Chondrocyte (in vitro differentiated cells): ENCODE data around the gene ANKFN1. TPM values are rescaled to one million over a fixed set of nuclear protein-coding genes. Genes with fewer than 3 reads are reported as not detected.

ENCODE experiments used
- DNase-seq: peaks from one replicate; pipeline ENCODE4 v3.0.0; 2021; ENCODE audit warnings: mixed read lengths, low spot score
- H3K27ac Mint-ChIP-seq: one replicate; pipeline ENCODE4 v1.8.0; 2021; ENCODE audit warnings: mild to moderate bottlenecking, moderate library complexity, mixed read lengths; ENCODE audit not compliant: unreplicated experiment
- H3K27me3 Mint-ChIP-seq: 2 replicates; pipeline ENCODE4 v1.8.0; 2021; ENCODE audit warnings: low read depth, mixed read lengths
- H3K36me3 Mint-ChIP-seq: 2 replicates; pipeline ENCODE4 v1.8.0; 2021; ENCODE audit warnings: low read depth, mixed read lengths
- H3K4me1 Mint-ChIP-seq: 2 replicates; pipeline ENCODE4 v1.8.0; 2021; ENCODE audit warnings: low read depth, mild to moderate bottlenecking, mixed read lengths
- H3K4me3 Mint-ChIP-seq: one replicate; pipeline ENCODE4 v1.8.0; 2021; ENCODE audit warnings: mild to moderate bottlenecking, moderate library complexity, mixed read lengths; ENCODE audit not compliant: unreplicated experiment
- H3K9me3 Mint-ChIP-seq: 2 replicates; pipeline ENCODE4 v1.8.0; 2021; ENCODE audit warnings: low read depth, mixed read lengths
- CTCF ChIP-seq: fragments of 200-600 bp; sonication (generic); IDR thresholded peaks from 2 replicates; pipeline ENCODE4 v1.5.0; 2021; ENCODE audit warnings: antibody characterized with exemption, mild to moderate bottlenecking, moderate library complexity
- total RNA-seq: library from RNA; stranded (reverse); gene quantifications from 3 replicates; pipeline ENCODE4 v1.2.1, GENCODE V29; 2021

ANKFN1 gene
- total RNA-seq, 1 donor from 2014 or later: not detected

GRCh38 chr17:56206351-56206750 is 53.1 kb downstream of the ANKFN1 start:
- DNase-seq: no peak
- Mint-ChIP-seq H3K27ac (no peak overlapping the region), H3K4me1 (no peaks in the 10 kb centered on the region), H3K4me3 (no peak overlapping the region), H3K36me3 (no peaks in the 10 kb centered on the region), H3K9me3 (peaks cover 11% of the 10 kb centered on the region), H3K27me3 (peaks cover 2% of the 10 kb centered on the region)
- TF ChIP-seq CTCF: no peak

- Mint-ChIP-seq H3K36me3 (no peaks in the 10 kb centered on the region), H3K27me3 (peaks cover 14% of the 10 kb centered on the region), H3K27ac (no peak overlapping the region), H3K4me1 (no peaks in the 10 kb centered on the region), H3K9me3 (peaks cover 16% of the 10 kb centered on the region), H3K4me3 (no peak overlapping the region)
- no peak for DNase-seq
- no peak for TF ChIP-seq CTCF
Measured at GRCh38 chr17:56213031-56213430, 59.8 kb downstream of the ANKFN1 start.

- H3K4me1 Mint-ChIP-seq: peaks cover 3% of the 10 kb centered on the region
- no peaks in the 10 kb centered on the region for H3K36me3 Mint-ChIP-seq
- TF ChIP-seq CTCF: no peak
- H3K4me3 Mint-ChIP-seq: no peak overlapping the region
- no peak overlapping the region for H3K27ac Mint-ChIP-seq
- DNase-seq: no peak
- no peaks in the 10 kb centered on the region for H3K9me3 Mint-ChIP-seq
- H3K27me3 Mint-ChIP-seq: peaks cover 16% of the 10 kb centered on the region
Measured at GRCh38 chr17:56217921-56218320, 64.6 kb downstream of the ANKFN1 start.

GRCh38 chr17:56222255-56222654 is 69.0 kb downstream of the ANKFN1 start:
- no peak for TF ChIP-seq CTCF
- peaks cover 6% of the 10 kb centered on the region for H3K27me3 Mint-ChIP-seq
- no peak overlapping the region for H3K4me3 Mint-ChIP-seq
- H3K4me1 Mint-ChIP-seq: peaks cover 3% of the 10 kb centered on the region
- H3K9me3 Mint-ChIP-seq: no peaks in the 10 kb centered on the region
- DNase-seq: no peak
- no peak overlapping the region for H3K27ac Mint-ChIP-seq
- H3K36me3 Mint-ChIP-seq: no peaks in the 10 kb centered on the region

- H3K4me3 Mint-ChIP-seq: no peak overlapping the region
- H3K36me3 Mint-ChIP-seq: no peaks in the 10 kb centered on the region
- TF ChIP-seq CTCF: no peak
- no peaks in the 10 kb centered on the region for H3K4me1 Mint-ChIP-seq
- no peak for DNase-seq
- H3K9me3 Mint-ChIP-seq: peaks cover 8% of the 10 kb centered on the region
- peaks cover 1% of the 10 kb centered on the region for H3K27me3 Mint-ChIP-seq
- H3K27ac Mint-ChIP-seq: no peak overlapping the region
Measured at GRCh38 chr17:56230660-56231059, 77.4 kb downstream of the ANKFN1 start.
